ENCODE results near the gene TBC1D9B.

DNA sequence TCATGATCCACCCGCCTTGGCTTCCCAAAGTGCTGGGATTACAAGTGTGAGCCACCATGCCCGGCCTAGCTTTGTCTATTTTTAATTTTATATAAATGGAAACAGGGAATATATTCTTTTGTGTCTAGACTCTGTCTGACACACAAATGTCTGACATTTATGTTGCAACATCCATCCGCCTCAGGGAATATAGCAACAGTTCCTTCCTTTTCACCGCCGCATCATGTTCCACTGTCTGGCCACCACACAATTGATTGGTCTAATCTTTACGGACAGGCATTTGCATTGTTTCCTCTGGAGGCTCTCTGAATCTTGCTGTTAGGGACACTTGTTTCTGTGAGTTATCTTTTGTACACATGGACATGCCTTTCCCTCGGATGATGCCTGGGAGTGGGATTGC is 20.1 kb upstream of the TBC1D9B start:
- TF ChIP-seq, protein P1, sequence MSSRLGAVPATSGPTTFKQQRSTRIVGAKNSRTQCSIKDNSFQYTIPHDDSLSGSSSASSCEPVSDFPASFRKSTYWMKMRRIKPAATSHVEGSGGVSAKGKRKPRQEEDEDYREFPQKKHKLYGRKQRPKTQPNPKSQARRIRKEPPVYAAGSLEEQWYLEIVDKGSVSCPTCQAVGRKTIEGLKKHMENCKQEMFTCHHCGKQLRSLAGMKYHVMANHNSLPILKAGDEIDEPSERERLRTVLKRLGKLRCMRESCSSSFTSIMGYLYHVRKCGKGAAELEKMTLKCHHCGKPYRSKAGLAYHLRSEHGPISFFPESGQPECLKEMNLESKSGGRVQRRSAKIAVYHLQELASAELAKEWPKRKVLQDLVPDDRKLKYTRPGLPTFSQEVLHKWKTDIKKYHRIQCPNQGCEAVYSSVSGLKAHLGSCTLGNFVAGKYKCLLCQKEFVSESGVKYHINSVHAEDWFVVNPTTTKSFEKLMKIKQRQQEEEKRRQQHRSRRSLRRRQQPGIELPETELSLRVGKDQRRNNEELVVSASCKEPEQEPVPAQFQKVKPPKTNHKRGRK (CRISPR knock-in tag; IDR thresholded peaks at IDR 0.05), result no peak
- TF ChIP-seq, protein P2, sequence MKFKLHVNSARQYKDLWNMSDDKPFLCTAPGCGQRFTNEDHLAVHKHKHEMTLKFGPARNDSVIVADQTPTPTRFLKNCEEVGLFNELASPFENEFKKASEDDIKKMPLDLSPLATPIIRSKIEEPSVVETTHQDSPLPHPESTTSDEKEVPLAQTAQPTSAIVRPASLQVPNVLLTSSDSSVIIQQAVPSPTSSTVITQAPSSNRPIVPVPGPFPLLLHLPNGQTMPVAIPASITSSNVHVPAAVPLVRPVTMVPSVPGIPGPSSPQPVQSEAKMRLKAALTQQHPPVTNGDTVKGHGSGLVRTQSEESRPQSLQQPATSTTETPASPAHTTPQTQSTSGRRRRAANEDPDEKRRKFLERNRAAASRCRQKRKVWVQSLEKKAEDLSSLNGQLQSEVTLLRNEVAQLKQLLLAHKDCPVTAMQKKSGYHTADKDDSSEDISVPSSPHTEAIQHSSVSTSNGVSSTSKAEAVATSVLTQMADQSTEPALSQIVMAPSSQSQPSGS (CRISPR knock-in tag; IDR thresholded peaks at IDR 0.05), result no peak
- TF ChIP-seq TAF1 (CRISPR knock-in tag; IDR thresholded peaks at IDR 0.05) (no peak), TCF7L2 (IDR thresholded peaks at IDR 0.05; ENCODE audit: low read depth, low read length) (no peak), ZNF747 (CRISPR knock-in tag; IDR thresholded peaks at IDR 0.05; ENCODE audit: borderline replicate concordance) (no peak)
- TF ChIP-seq, protein P3, sequence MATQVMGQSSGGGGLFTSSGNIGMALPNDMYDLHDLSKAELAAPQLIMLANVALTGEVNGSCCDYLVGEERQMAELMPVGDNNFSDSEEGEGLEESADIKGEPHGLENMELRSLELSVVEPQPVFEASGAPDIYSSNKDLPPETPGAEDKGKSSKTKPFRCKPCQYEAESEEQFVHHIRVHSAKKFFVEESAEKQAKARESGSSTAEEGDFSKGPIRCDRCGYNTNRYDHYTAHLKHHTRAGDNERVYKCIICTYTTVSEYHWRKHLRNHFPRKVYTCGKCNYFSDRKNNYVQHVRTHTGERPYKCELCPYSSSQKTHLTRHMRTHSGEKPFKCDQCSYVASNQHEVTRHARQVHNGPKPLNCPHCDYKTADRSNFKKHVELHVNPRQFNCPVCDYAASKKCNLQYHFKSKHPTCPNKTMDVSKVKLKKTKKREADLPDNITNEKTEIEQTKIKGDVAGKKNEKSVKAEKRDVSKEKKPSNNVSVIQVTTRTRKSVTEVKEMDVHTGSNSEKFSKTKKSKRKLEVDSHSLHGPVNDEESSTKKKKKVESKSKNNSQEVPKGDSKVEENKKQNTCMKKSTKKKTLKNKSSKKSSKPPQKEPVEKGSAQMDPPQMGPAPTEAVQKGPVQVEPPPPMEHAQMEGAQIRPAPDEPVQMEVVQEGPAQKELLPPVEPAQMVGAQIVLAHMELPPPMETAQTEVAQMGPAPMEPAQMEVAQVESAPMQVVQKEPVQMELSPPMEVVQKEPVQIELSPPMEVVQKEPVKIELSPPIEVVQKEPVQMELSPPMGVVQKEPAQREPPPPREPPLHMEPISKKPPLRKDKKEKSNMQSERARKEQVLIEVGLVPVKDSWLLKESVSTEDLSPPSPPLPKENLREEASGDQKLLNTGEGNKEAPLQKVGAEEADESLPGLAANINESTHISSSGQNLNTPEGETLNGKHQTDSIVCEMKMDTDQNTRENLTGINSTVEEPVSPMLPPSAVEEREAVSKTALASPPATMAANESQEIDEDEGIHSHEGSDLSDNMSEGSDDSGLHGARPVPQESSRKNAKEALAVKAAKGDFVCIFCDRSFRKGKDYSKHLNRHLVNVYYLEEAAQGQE (IDR thresholded peaks at IDR 0.05; ENCODE audit: borderline replicate concordance in 1 of 2, low read depth in 1 of 2, low read length in 2 of 2), result no peak
- TF ChIP-seq, protein P4, sequence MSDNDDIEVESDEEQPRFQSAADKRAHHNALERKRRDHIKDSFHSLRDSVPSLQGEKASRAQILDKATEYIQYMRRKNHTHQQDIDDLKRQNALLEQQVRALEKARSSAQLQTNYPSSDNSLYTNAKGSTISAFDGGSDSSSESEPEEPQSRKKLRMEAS (IDR thresholded peaks at IDR 0.05), result no peak

Data from HepG2 (cell line).